ENCODE data around the gene GPRC5B. TPM values are rescaled to one million over a fixed set of nuclear protein-coding genes. Genes with fewer than 3 reads are reported as not detected.

The GPRC5B gene
- total RNA-seq, 1 donor from 2014 or later = 21.1 TPM

- Histone ChIP-seq H3K4me1 (peaks cover 19% of the 10 kb centered on the region), H3K27ac (no peak overlapping the region), H3K27me3 (peaks cover 18% of the 10 kb centered on the region), H3K4me3 (no peak overlapping the region), H3K36me3 (no peaks in the 10 kb centered on the region), H3K9me3 (no peaks in the 10 kb centered on the region)
- TF ChIP-seq, protein P1, sequence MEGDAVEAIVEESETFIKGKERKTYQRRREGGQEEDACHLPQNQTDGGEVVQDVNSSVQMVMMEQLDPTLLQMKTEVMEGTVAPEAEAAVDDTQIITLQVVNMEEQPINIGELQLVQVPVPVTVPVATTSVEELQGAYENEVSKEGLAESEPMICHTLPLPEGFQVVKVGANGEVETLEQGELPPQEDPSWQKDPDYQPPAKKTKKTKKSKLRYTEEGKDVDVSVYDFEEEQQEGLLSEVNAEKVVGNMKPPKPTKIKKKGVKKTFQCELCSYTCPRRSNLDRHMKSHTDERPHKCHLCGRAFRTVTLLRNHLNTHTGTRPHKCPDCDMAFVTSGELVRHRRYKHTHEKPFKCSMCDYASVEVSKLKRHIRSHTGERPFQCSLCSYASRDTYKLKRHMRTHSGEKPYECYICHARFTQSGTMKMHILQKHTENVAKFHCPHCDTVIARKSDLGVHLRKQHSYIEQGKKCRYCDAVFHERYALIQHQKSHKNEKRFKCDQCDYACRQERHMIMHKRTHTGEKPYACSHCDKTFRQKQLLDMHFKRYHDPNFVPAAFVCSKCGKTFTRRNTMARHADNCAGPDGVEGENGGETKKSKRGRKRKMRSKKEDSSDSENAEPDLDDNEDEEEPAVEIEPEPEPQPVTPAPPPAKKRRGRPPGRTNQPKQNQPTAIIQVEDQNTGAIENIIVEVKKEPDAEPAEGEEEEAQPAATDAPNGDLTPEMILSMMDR (IDR thresholded peaks at IDR 0.05) = no peak
- intact Hi-C loops (cut with DNase I) = no loop called here
- no peak for DNase-seq
- ATAC-seq = no peak
Measured at GRCh38 chr16:19882186-19882585, 2.5 kb downstream of the GPRC5B start.

DNA sequence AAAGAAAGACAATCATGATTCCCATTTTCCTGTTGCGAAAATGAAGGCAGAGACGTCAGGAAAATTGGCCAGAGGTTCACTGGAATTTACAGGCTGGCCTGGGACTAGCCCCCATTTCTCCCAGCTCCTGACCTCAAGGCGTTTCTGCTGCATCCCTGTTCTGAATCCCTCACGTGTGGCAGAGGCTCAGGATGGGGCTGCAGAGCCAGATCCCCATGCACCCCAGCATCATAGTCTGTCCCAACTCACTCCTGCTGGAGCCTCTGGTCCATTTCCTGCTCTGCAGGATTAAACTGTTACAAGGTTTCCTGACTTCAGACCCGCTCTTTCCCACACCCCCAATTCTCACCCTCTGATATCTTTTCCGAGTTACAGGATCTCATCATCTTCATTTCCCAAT, 2.9 kb downstream of the GPRC5B start:
- no peak overlapping the region for H3K27ac ChIP-seq
- H3K27me3 ChIP-seq = peaks cover 18% of the 10 kb centered on the region
- H3K9me3 ChIP-seq = no peaks in the 10 kb centered on the region
- H3K4me1 ChIP-seq = peaks cover 19% of the 10 kb centered on the region
- ATAC-seq (no peak), DNase-seq (no peak)
- intact Hi-C loops (cut with DNase I) = no loop called here
- TF ChIP-seq, protein P1 (IDR thresholded peaks at IDR 0.05) = no peak
- H3K4me3 ChIP-seq = no peak overlapping the region
- no peaks in the 10 kb centered on the region for H3K36me3 ChIP-seq

- TF ChIP-seq, protein P1 (IDR thresholded peaks at IDR 0.05) = no peak
- DNase-seq = no peak
- H3K4me3 ChIP-seq = no peak overlapping the region
- H3K4me1 ChIP-seq = peaks cover 12% of the 10 kb centered on the region
- no peak overlapping the region for H3K27ac ChIP-seq
- H3K36me3 ChIP-seq = no peaks in the 10 kb centered on the region
- intact Hi-C loops (cut with DNase I) = no loop called here
- no peak for ATAC-seq
- H3K9me3 ChIP-seq = no peaks in the 10 kb centered on the region
- H3K27me3 ChIP-seq = peaks cover 18% of the 10 kb centered on the region
Measured at GRCh38 chr16:19881028-19881427, 3.6 kb downstream of the GPRC5B start.

DNA sequence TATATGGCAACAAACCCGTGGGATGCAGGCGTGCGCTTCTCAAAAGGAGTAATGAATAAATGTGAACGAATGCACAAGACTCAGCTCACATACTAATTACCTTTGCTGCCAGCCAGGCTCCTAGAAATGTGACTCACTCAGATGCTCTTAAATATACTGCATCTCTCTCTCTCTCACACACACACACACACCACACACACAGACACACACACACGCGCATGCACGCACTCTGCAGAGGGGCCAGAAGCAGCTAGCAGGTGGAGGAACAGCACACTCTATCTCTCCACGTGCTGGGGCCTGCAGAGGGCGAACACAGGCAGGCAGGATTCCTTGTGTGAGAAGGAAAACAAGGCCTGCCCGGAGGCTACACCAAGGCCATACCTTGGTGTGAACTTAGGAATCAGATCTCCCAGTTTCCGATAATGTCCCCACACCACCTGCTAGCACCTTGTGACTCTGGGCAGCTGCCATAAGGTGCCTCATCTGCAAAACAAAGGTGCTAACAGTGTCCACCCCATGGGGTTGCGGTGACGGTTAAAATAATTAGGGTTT, 5.3 kb downstream of the GPRC5B start:
- Histone ChIP-seq H3K27ac (no peak overlapping the region), H3K27me3 (peaks cover 18% of the 10 kb centered on the region), H3K4me1 (peaks cover 5% of the 10 kb centered on the region), H3K36me3 (no peaks in the 10 kb centered on the region), H3K4me3 (no peak overlapping the region), H3K9me3 (no peaks in the 10 kb centered on the region)
- intact Hi-C loops (cut with DNase I) = no loop called here
- TF ChIP-seq, protein P1 (IDR thresholded peaks at IDR 0.05) = no peak
- no peak for DNase-seq
- ATAC-seq = no peak

DNA sequence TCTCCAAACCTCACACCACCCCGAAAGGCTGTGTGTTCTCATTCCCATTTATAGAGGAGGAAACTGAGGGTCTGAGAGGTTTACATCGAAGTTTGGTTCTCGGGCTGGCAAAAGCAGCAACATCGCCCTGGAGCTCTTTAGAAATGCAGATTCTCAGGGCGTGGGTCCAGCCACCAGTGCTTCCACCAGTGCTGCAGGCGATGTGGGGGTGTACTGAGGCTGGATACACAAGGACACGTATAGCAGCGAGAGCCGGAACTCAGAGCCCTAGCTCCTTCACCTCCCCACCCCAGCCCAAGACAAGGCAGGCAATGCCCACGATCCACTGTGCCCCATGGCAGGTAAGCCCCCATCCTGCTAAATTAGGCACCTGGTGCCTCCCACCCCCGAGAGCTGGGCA, 5.9 kb downstream of the GPRC5B start:
- Histone ChIP-seq H3K9me3 (no peaks in the 10 kb centered on the region), H3K27ac (no peak overlapping the region), H3K4me1 (peaks cover 5% of the 10 kb centered on the region), H3K36me3 (no peaks in the 10 kb centered on the region), H3K27me3 (peaks cover 17% of the 10 kb centered on the region), H3K4me3 (no peak overlapping the region)
- no peak for DNase-seq
- intact Hi-C loops (cut with DNase I) = no loop called here
- TF ChIP-seq, protein P1 (IDR thresholded peaks at IDR 0.05) = no peak
- ATAC-seq = no peak
